ENCODE measurements around the gene HECTD4.

The HECTD4 gene

GRCh38 chr12:112207397-112207924, 174.8 kb downstream of the HECTD4 start:
- Mint-ChIP-seq H3K4me1 (peaks cover 10% of the 10 kb centered on the region), H3K4me3 (no peak overlapping the region), H3K36me3 (peaks cover 77% of the 10 kb centered on the region), H3K9me3 (no peaks in the 10 kb centered on the region), H3K27ac (peak overlapping the region; percentile 65)
- ATAC-seq (no peak), DNase-seq (ENCODE audit: low spot score in 2 of 2) (no peak)

- Mint-ChIP-seq H3K27ac (peak overlapping the region; percentile 65), H3K9me3 (no peaks in the 10 kb centered on the region), H3K4me1 (peaks cover 10% of the 10 kb centered on the region), H3K4me3 (no peak overlapping the region), H3K36me3 (peaks cover 72% of the 10 kb centered on the region)
- DNase-seq (ENCODE audit: low spot score in 2 of 2) (no peak), ATAC-seq (no peak)
These were observed 175.3 kb downstream of the HECTD4 start for GRCh38 chr12:112206944-112207343.

GRCh38 chr12:112199136-112199535, 183.1 kb downstream of the HECTD4 start:
- peaks cover 64% of the 10 kb centered on the region for H3K36me3 Mint-ChIP-seq
- no peaks in the 10 kb centered on the region for H3K9me3 Mint-ChIP-seq
- DNase-seq (ENCODE audit: low spot score in 2 of 2) (no peak), ATAC-seq (peak; percentile 28)
- H3K27ac Mint-ChIP-seq, result no peak overlapping the region
- H3K4me1 Mint-ChIP-seq, result peaks cover 6% of the 10 kb centered on the region
- H3K4me3 Mint-ChIP-seq, result no peak overlapping the region

- Mint-ChIP-seq H3K4me3 (no peak overlapping the region), H3K4me1 (peaks cover 6% of the 10 kb centered on the region), H3K9me3 (no peaks in the 10 kb centered on the region), H3K27ac (no peak overlapping the region), H3K36me3 (peaks cover 66% of the 10 kb centered on the region)
- ATAC-seq (peak; percentile 81), DNase-seq (ENCODE audit: low spot score in 2 of 2) (peak; percentile 5 to 69)
These were observed 184.0 kb downstream of the HECTD4 start for GRCh38 chr12:112198120-112198733.

GRCh38 chr12:112196196-112196875, 185.9 kb downstream of the HECTD4 start:
- no peaks in the 10 kb centered on the region for H3K9me3 Mint-ChIP-seq
- peaks cover 69% of the 10 kb centered on the region for H3K36me3 Mint-ChIP-seq
- DNase-seq (ENCODE audit: low spot score in 2 of 2) (no peak), ATAC-seq (no peak)
- H3K27ac Mint-ChIP-seq, result no peak overlapping the region
- peaks cover 6% of the 10 kb centered on the region for H3K4me1 Mint-ChIP-seq
- H3K4me3 Mint-ChIP-seq, result no peak overlapping the region

- no peak overlapping the region for H3K4me3 Mint-ChIP-seq
- ATAC-seq (no peak), DNase-seq (ENCODE audit: low spot score in 2 of 2) (no peak)
- no peak overlapping the region for H3K27ac Mint-ChIP-seq
- peaks cover 62% of the 10 kb centered on the region for H3K36me3 Mint-ChIP-seq
- no peaks in the 10 kb centered on the region for H3K9me3 Mint-ChIP-seq
- H3K4me1 Mint-ChIP-seq, result peaks cover 6% of the 10 kb centered on the region
These were observed 187.5 kb downstream of the HECTD4 start for GRCh38 chr12:112194601-112195247.

- Mint-ChIP-seq H3K4me1 (no peaks in the 10 kb centered on the region), H3K36me3 (peaks cover 67% of the 10 kb centered on the region), H3K27ac (no peak overlapping the region), H3K9me3 (no peaks in the 10 kb centered on the region), H3K4me3 (no peak overlapping the region)
- DNase-seq (ENCODE audit: low spot score in 2 of 2), result no peak
- no peak for ATAC-seq
These were observed 189.8 kb downstream of the HECTD4 start for GRCh38 chr12:112192475-112192874.

- no peak overlapping the region for H3K27ac Mint-ChIP-seq
These were observed 190.3 kb downstream of the HECTD4 start for GRCh38 chr12:112191840-112192321.

GRCh38 chr12:112191201-112191600, 191.0 kb downstream of the HECTD4 start:
- no peak for DNase-seq (ENCODE audit: low spot score in 2 of 2)
- Mint-ChIP-seq H3K4me1 (no peaks in the 10 kb centered on the region), H3K4me3 (no peak overlapping the region), H3K9me3 (no peaks in the 10 kb centered on the region), H3K27ac (peak overlapping the region; percentile 48), H3K36me3 (peaks cover 75% of the 10 kb centered on the region)
- no peak for ATAC-seq

More at GRCh38 chr12:112191840-112192321, 190.3 kb downstream of the HECTD4 start:
- Mint-ChIP-seq H3K36me3 (peaks cover 69% of the 10 kb centered on the region), H3K9me3 (no peaks in the 10 kb centered on the region), H3K4me3 (no peak overlapping the region), H3K4me1 (no peaks in the 10 kb centered on the region)
- DNase-seq (ENCODE audit: low spot score in 2 of 2) (no peak), ATAC-seq (no peak)

GRCh38 chr12:112190231-112191025, 191.8 kb downstream of the HECTD4 start:
- Mint-ChIP-seq H3K4me3 (no peak overlapping the region), H3K4me1 (no peaks in the 10 kb centered on the region), H3K36me3 (peaks cover 73% of the 10 kb centered on the region), H3K9me3 (no peaks in the 10 kb centered on the region), H3K27ac (peak overlapping the region; percentile 48)
- DNase-seq (ENCODE audit: low spot score in 2 of 2) (no peak), ATAC-seq (no peak)

- no peak overlapping the region for H3K27ac Mint-ChIP-seq
- ATAC-seq (no peak), DNase-seq (ENCODE audit: low spot score in 2 of 2) (no peak)
- peaks cover 7% of the 10 kb centered on the region for H3K4me1 Mint-ChIP-seq
- H3K9me3 Mint-ChIP-seq, result no peaks in the 10 kb centered on the region
- H3K4me3 Mint-ChIP-seq, result no peak overlapping the region
- peaks cover 61% of the 10 kb centered on the region for H3K36me3 Mint-ChIP-seq
These were observed 194.0 kb downstream of the HECTD4 start for GRCh38 chr12:112188130-112188830.

GRCh38 chr12:112185093-112185923, 196.9 kb downstream of the HECTD4 start:
- H3K4me1 Mint-ChIP-seq, result peaks cover 12% of the 10 kb centered on the region
- no peak for DNase-seq (ENCODE audit: low spot score in 2 of 2)
- no peaks in the 10 kb centered on the region for H3K9me3 Mint-ChIP-seq
- H3K4me3 Mint-ChIP-seq, result no peak overlapping the region
- H3K27ac Mint-ChIP-seq, result no peak overlapping the region
- H3K36me3 Mint-ChIP-seq, result peaks cover 63% of the 10 kb centered on the region
- no peak for ATAC-seq

- peaks cover 60% of the 10 kb centered on the region for H3K36me3 Mint-ChIP-seq
- H3K9me3 Mint-ChIP-seq, result no peaks in the 10 kb centered on the region
- peaks cover 12% of the 10 kb centered on the region for H3K4me1 Mint-ChIP-seq
- H3K4me3 Mint-ChIP-seq, result no peak overlapping the region
- DNase-seq (ENCODE audit: low spot score in 2 of 2) (no peak), ATAC-seq (no peak)
- H3K27ac Mint-ChIP-seq, result no peak overlapping the region
These were observed 198.0 kb downstream of the HECTD4 start for GRCh38 chr12:112184056-112184887.

Measured in stimulated activated effector memory CD8-positive, alpha-beta T cell treated with anti-CD3 and anti-CD28 coated beads, Interleukin-12 subunit alpha, Interleukin-12 subunit beta, amount 100 ng/mL, for 72 hours (primary cell).